ENCODE results near the gene ANKRD36B.
"Not testable (repeated sequence)": the region's sequence is repeated elsewhere in the genome, so short reads cannot be mapped to it uniquely, and the experiment has no call there.

The ANKRD36B gene

GRCh38 chr2:97548536-97548935, 41.1 kb downstream of the ANKRD36B start:
- not testable (repeated sequence) for DNase-seq

DNA sequence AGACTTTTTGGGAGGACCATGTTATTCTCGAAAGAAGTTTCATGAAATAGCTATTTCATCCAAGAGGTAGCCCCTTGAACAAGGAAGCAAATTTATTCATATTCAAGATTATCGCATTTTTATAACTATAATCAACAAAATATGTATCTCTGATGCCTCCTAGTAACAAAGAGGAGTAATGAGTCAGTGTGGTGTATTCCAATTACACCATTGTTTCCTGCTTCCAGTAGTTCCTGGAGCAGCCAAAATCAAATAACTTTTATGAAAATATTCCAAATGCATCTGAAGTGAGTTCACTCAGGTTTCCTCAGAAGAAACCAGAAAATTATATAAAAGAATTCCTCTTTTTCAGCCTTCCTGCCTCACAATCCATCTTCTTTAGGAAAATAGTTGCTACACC, 43.0 kb downstream of the ANKRD36B start:
- no peak for DNase-seq

DNA sequence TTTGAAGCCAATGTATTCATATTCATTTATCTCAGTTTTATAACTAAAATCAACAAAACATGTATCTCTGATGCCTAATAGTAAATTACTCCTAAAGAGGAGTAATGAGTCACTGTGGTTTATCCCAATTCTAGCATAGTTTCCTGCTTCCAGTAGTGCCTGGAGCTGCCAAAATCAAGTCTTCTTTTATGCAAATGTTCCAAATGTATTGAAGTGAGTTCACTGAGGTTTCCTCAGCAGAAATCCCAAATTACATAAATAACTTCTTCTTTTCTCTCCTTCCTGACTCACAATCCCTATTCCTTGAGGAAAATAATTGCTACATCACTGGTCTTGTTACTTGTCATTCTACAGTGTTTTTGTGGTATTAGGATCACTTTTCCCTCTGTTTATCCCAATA, 44.8 kb downstream of the ANKRD36B start:
- DNase-seq = not testable (repeated sequence)

DNA sequence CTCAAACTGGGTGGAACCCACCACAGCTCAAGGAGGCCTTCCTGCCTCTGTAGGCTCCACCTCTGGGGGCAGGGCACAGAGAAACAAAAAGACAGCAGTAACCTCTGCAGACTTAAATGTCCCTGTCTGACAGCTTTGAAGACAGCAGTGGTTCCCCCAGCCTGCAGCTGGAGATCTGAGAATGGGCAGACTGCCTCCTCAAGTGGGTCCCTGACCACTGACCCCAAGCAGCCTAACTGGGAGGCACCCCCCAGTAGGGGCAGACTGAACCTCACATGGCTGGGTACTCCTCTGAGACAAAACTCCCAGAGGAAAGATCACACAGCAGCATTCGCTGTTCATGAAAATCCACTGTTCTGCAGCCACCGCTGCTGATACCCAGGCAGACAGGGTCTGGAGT, 63.8 kb downstream of the ANKRD36B start:
- DNase-seq = not testable (repeated sequence)

- DNase-seq = not testable (repeated sequence)
These were observed 65.9 kb downstream of the ANKRD36B start for GRCh38 chr2:97523816-97524215.

- DNase-seq = not testable (repeated sequence)
These were observed 66.6 kb downstream of the ANKRD36B start for GRCh38 chr2:97522916-97523555.

DNA sequence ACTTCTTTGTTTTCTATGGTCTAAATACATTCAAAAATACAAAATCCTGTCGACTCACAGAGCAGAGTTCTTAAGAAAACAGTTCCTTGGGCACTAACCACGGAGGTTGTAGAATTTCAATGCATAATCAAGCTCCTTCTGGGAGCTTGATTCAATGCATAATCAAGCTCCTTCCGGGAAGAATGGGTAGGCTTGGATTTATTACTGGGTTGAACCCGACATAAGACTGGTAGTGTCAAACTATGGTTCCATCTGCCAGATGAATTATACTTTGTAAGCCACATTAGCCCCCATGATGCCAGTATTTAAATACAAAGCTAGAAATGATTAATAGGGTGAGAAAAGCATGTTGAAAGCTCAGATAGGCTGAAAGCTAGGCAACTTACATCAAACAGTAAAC, 94.0 kb downstream of the ANKRD36B start:
- DNase-seq = not testable (repeated sequence)

DNA sequence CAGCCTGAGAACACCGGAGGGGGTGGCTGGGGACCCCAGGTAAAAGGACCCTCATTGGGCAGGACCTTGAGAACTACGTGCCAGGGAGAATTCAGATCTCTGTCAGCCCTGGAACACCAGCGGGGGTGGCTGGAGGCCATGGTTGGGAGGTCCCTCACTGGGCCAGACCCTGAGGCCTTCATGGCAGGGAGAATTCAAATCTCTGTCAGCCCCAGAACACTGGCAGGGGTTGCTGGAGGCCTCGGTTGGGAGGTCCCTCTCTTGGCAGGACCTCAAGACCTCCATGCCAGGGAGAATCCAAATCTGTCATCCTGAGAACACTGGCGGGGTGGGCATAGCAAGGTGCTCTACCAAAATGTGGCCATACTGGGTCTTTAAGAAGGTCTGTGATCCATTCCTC, 99.5 kb downstream of the ANKRD36B start:
- peak in 2 of 5 experiments; percentile 3 to 5 for DNase-seq
